HL-60 (cell line): ENCODE data around the gene L1CAM.

Source experiments
- DNase-seq, 2 experiments: peaks; one replicate each; pipeline ENCODE4 v3.0.0-alpha.2; 2010 to 2020; ENCODE audit warnings: low read depth in 1 of 2, low spot score in 1 of 2
- H3K27ac ChIP-seq: fragments of 250-450 bp; sonication (Bioruptor Pico); replicated peaks from 2 replicates; pipeline ENCODE4 v1.5.1; 2020; ENCODE audit warnings: mild to moderate bottlenecking, moderate library complexity
- H3K27me3 ChIP-seq: fragments of 250-450 bp; sonication (Bioruptor Pico); 2 replicates; pipeline ENCODE4 v1.5.1; 2021; ENCODE audit warnings: mild to moderate bottlenecking, moderate library complexity; ENCODE audit not compliant: insufficient read depth, poor library complexity, severe bottlenecking
- H3K4me3 ChIP-seq: replicated peaks from 2 replicates; pipeline ENCODE4 v1.5.1; 2011; ENCODE audit warnings: mild to moderate bottlenecking, control low read depth, low read length; ENCODE audit not compliant: insufficient read depth
- GABPA ChIP-seq: IDR thresholded peaks from 2 replicates; pipeline ENCODE4 v1.6.1; 2012; ENCODE audit warnings: low read depth
- POLR2AphosphoS5 ChIP-seq: IDR thresholded peaks from 2 replicates; pipeline ENCODE4 v1.6.1; 2012; ENCODE audit warnings: low read depth
- SPI1 ChIP-seq: IDR thresholded peaks from 2 replicates; pipeline ENCODE4 v1.6.1; 2012; ENCODE audit warnings: low read depth, mild to moderate bottlenecking, borderline replicate concordance
- TF ChIP-seq, protein P1 (sequence below): IDR thresholded peaks from one replicate; pipeline ENCODE4 v1.5.1; 2011; ENCODE audit warnings: low read length, control low read depth, inconsistent platforms; ENCODE audit not compliant: insufficient read depth
- TF ChIP-seq, protein P2 (sequence below): IDR thresholded peaks from 2 replicates; pipeline ENCODE4 v1.6.1; 2012; ENCODE audit warnings: low read depth; ENCODE audit not compliant: insufficient replicate concordance

Gene L1CAM

GRCh38 chrX:153900831-153901752 lies 15.1 kb upstream of the L1CAM start:
- no peaks in the 10 kb centered on the region for H3K27me3 ChIP-seq
- peak; percentile 74 to 97 for DNase-seq
- H3K4me3 ChIP-seq = no peak overlapping the region
- TF ChIP-seq SPI1 = peak; percentile 84
- peak; percentile 45; the same call in 1 of the 2 replicates for TF ChIP-seq POLR2AphosphoS5
- TF ChIP-seq, protein P1, sequence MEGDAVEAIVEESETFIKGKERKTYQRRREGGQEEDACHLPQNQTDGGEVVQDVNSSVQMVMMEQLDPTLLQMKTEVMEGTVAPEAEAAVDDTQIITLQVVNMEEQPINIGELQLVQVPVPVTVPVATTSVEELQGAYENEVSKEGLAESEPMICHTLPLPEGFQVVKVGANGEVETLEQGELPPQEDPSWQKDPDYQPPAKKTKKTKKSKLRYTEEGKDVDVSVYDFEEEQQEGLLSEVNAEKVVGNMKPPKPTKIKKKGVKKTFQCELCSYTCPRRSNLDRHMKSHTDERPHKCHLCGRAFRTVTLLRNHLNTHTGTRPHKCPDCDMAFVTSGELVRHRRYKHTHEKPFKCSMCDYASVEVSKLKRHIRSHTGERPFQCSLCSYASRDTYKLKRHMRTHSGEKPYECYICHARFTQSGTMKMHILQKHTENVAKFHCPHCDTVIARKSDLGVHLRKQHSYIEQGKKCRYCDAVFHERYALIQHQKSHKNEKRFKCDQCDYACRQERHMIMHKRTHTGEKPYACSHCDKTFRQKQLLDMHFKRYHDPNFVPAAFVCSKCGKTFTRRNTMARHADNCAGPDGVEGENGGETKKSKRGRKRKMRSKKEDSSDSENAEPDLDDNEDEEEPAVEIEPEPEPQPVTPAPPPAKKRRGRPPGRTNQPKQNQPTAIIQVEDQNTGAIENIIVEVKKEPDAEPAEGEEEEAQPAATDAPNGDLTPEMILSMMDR = no peak
- TF ChIP-seq GABPA = peak; percentile 31; the same call in 1 of the 2 replicates
- TF ChIP-seq, protein P2, sequence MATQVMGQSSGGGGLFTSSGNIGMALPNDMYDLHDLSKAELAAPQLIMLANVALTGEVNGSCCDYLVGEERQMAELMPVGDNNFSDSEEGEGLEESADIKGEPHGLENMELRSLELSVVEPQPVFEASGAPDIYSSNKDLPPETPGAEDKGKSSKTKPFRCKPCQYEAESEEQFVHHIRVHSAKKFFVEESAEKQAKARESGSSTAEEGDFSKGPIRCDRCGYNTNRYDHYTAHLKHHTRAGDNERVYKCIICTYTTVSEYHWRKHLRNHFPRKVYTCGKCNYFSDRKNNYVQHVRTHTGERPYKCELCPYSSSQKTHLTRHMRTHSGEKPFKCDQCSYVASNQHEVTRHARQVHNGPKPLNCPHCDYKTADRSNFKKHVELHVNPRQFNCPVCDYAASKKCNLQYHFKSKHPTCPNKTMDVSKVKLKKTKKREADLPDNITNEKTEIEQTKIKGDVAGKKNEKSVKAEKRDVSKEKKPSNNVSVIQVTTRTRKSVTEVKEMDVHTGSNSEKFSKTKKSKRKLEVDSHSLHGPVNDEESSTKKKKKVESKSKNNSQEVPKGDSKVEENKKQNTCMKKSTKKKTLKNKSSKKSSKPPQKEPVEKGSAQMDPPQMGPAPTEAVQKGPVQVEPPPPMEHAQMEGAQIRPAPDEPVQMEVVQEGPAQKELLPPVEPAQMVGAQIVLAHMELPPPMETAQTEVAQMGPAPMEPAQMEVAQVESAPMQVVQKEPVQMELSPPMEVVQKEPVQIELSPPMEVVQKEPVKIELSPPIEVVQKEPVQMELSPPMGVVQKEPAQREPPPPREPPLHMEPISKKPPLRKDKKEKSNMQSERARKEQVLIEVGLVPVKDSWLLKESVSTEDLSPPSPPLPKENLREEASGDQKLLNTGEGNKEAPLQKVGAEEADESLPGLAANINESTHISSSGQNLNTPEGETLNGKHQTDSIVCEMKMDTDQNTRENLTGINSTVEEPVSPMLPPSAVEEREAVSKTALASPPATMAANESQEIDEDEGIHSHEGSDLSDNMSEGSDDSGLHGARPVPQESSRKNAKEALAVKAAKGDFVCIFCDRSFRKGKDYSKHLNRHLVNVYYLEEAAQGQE = peak; percentile 18
- H3K27ac ChIP-seq = peak overlapping the region; percentile 40

DNA sequence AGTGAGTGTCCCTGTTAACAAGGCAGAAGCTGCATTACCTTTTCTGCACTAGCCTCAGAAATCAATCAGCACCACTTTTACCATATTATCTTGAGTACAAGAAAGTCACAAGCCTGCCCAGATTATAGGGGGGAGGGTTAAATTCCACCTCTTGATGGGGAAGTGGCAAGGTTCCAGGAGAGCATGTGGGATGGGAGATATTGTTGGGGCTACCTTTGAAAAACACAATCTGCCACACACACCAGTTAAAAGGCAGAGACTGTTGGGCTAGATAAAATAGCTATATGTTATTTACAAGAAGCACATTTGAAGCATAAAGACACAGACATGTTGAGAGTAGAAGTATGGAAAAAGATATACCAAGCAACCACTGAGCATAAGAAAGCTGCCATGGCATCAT lies 11.9 kb upstream of the L1CAM start:
- TF ChIP-seq SPI1 (no peak), GABPA (no peak), POLR2AphosphoS5 (no peak)
- TF ChIP-seq, protein P2 = no peak
- TF ChIP-seq, protein P1 = no peak
- DNase-seq = no peak
- H3K27me3 ChIP-seq = no peaks in the 10 kb centered on the region
- no peak overlapping the region for H3K27ac ChIP-seq
- H3K4me3 ChIP-seq = no peak overlapping the region

GRCh38 chrX:153889123-153889522 lies 3.1 kb upstream of the L1CAM start:
- Histone ChIP-seq H3K27ac (no peak overlapping the region), H3K4me3 (no peak overlapping the region), H3K27me3 (peaks cover 18% of the 10 kb centered on the region)
- no peak for DNase-seq
- TF ChIP-seq SPI1 (no peak), POLR2AphosphoS5 (no peak), GABPA (no peak)
- TF ChIP-seq, protein P2 = no peak
- TF ChIP-seq, protein P1 = no peak
